SHP77 (cell line): ENCODE data around the gene IFITM2.
"Not testable (repeated sequence)": the region's sequence is repeated elsewhere in the genome, so short reads cannot be mapped to it uniquely, and the experiment has no call there.

Source experiments
- DNase-seq, 2 experiments: peaks; one replicate each; lab custom pipeline; 2025; lab: John Stamatoyannopoulos, UW

IFITM2 gene

DNA sequence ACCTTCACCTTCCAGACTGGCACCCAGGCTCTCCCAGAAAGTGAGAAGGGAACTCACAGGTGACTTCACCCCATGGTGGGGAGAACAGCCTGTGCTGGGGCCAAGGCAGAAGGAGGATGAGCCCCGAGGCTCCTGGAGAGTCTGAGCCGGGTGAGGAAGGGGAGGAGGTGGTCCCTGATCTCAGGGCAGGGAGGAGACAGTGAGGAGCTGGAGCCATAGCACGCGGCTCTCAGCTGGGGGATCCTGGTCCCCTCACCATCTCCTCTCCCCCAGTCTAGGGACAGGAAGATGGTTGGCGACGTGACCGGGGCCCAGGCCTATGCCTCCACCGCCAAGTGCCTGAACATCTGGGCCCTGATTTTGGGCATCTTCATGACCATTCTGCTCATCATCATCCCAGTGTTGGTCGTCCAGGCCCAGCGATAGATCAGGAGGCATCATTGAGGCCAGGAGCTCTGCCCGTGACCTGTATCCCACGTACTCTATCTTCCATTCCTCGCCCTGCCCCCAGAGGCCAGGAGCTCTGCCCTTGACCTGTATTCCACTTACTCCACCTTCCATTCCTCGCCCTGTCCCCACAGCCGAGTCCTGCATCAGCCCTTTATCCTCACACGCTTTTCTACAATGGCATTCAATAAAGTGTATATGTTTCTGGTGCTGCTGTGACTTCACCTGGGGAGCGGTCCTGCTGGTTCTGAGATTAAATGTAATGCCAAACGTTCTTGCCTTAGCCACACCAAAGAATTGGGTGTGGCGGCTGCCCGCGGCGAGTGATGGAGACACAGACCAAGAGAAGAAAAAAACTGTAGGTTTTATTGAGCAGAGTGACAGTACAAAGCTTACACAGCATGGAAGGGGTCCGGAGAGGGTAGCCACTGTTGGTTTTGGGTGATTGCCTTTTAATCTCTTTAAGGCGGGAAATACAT is 1.4 kb downstream of the IFITM2 start:
- DNase-seq = not testable (repeated sequence)

DNA sequence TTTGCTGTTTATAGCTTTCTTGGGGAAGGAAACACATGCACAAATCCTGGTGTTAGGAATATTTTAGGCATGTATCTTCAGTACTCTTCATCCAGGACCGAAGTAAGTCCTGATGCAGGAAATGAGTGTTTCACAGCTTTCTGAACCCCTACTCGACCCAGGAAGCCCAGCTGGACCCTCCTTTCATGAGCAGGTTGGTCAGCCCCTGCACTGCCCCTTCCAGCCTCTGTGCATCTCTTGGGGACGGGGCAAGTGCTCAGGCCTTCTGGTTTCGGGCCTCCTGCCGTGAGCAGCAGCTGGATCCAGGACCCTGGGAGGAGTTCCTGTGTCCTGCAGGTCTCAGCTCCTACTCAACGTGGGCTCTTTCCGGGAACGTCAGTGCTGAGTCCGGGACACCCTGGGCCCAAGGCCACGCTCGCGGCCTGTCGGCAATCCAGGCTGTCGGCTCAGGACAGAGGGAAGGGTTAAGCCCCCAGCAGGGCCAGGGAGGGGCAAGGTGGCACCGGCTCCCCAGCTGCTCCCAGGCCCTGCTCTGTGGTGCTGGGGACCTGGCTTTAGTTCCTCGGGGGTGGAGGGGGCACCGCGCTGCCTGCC is 2.5 kb downstream of the IFITM2 start:
- not testable (repeated sequence) for DNase-seq

DNA sequence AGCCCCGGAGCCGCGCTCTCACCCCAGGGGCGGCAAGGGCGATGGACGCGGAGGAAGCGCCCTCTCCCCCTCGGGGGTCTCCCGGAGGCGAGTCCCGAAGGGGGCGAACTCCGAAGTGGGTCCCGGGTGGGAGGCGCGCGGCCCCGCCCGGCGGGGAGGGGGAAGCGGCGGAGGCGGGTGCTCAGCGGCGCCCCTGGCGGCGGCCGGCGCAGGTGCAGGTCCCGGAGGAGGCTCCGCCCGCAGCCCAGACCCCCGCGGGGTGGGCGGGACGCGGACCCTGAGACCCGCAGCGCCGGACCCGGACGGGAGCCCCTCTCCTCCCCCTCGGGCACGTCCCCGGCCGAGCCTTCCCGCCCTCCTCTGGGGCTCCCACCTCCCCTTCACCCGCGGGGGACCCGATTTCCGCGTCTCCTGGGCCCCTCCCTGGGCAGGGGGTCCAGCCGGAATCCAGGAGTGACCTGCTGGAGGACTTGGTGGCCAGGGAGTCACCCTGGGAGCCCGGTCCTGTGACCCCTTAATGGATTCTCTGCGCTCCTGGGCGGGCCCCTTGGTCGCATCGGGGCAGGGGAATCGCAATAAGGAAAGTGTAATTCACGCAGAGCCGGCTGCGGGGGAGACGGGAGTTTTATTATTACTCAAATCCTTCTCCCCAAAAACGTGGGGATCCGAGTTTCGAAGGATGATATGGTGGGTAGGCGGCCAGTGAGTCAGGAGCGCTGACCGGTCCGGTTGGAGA is 3.6 kb downstream of the IFITM2 start:
- DNase-seq = not testable (repeated sequence)

- DNase-seq = no peak
These were observed 4.6 kb downstream of the IFITM2 start for GRCh38 chr11:312092-312816.

GRCh38 chr11:313304-313786 is 5.7 kb downstream of the IFITM2 start:
- no peak for DNase-seq

- DNase-seq = no peak
These were observed 6.4 kb downstream of the IFITM2 start, which contains the start of gene IFITM1 for GRCh38 chr11:313787-314553. TSS of gene IFITM1 (plus strand) at chr11:314040. CDS start at chr11:314171, 131 bp downstream.

DNA sequence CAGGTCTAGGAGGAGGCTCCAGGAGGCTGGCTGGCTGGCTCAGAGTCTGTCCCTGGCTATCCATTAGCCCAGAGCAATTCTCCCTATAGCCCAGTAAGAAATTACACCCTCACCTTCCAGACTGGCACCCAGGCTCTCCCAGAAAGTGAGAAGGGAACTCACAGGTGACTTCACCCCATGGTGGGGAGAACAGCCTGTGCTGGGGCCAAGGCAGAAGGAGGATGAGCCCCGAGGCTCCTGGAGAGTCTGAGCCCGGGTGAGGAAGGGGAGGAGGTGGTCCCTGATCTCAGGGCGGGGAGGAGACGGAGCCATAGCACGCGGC is 6.9 kb downstream of the IFITM2 start:
- DNase-seq = not testable (repeated sequence)

GRCh38 chr11:315051-315481 is 7.5 kb downstream of the IFITM2 start:
- DNase-seq = no peak

- DNase-seq = no peak
These were observed 7.9 kb downstream of the IFITM2 start for GRCh38 chr11:315516-315994.

- DNase-seq = no peak
These were observed 8.6 kb downstream of the IFITM2 start for GRCh38 chr11:316031-316701.

DNA sequence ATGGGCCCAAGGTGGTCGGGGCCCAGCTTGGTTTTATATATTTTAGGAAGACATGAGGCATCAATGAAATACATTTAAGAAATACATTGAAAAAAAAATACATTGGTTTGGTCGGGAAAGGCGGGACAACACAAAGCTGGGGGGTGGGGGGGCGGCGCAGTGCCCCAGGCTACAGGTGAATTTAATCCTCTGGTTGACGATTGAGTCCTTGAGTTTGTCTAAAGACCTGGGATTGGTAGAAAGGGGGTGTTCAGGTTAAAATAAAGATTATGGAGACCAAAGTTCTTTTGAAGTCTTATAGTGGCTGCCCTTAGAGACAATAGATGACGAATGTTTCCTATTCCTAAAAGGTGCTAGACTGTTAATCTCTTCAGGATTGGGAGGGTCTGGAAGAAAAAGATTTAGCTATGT is 9.3 kb downstream of the IFITM2 start:
- no peak for DNase-seq

- DNase-seq = not testable (repeated sequence)
These were observed 10.2 kb downstream of the IFITM2 start for GRCh38 chr11:317668-318404.

- DNase-seq = not testable (repeated sequence)
These were observed 10.9 kb downstream of the IFITM2 start for GRCh38 chr11:318405-319120.

DNA sequence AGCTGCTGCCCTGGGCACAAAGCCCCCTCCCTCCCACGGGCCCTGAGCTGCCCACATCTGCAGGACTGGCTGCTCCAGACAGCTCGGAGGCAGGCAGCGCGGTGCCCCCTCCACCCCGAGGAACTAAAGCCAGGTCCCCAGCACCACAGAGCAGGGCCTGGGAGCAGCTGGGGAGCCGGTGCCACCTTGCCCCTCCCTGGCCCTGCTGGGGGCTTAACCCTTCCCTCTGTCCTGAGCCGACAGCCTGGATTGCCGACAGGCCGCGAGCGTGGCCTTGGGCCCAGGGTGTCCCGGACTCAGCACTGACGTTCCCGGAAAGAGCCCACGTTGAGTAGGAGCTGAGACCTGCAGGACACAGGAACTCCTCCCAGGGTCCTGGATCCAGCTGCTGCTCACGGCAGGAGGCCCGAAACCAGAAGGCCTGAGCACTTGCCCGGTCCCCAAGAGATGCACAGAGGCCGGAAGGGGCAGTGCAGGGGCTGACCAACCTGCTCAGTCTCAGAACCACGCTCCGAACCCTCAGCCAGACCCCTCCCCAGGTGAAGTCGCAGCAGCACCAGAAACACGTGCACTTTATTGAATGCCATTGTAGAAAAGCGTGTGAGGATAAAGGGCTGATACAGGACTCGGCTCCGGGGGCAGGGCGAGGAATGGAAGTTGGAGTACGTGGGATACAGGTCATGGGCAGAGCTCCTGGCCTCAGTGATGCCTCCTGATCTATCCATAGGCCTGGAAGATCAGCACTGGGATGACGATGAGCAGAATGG is 11.7 kb downstream of the IFITM2 start:
- DNase-seq = peak in 1 of 2 experiments; percentile 7

- DNase-seq = not testable (repeated sequence)
These were observed 12.3 kb downstream of the IFITM2 start for GRCh38 chr11:319888-320273.

DNA sequence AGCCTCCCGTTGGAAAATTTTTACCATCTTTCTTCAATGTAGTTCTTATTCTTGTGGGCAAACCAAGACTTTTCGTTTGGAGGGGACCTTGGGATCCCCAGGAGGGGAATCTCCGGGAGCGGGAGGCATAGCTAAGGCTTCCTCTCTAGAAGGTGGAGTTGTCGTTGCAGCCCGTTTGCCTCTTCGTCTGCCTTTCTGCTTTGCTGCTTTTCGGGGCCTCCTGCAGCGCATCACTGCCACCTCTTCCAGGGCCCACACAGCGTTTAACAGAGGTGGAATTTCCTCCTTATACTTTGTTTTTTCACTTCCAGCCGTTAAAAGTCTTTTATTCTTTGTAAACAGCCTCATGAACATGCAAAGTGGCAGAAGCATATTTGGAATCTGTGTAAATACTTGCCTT is 16.5 kb downstream of the IFITM2 start:
- DNase-seq = no peak

GRCh38 chr11:324593-325517 is 17.2 kb downstream of the IFITM2 start:
- DNase-seq = not testable (repeated sequence)
